Erythroblast (primary cell): ENCODE results near the gene DNAH17.

Experiments
- GATA1 ChIP-seq: IDR thresholded peaks from 2 replicates; pipeline ENCODE4 v1.6.1; 2011; ENCODE audit warnings: low read depth, mild to moderate bottlenecking, control low read depth, low read length, moderate library complexity
- POLR2A ChIP-seq: IDR thresholded peaks from 2 replicates; pipeline ENCODE4 v1.6.1; 2011; ENCODE audit warnings: mild to moderate bottlenecking, low read length

- TF ChIP-seq POLR2A (no peak), GATA1 (no peak)
Measured at GRCh38 chr17:78537217-78537860, 39.9 kb downstream of the DNAH17 start.
